ENCODE results near the gene SLC25A21. TPM values are rescaled to one million over a fixed set of nuclear protein-coding genes. Genes with fewer than 3 reads are reported as not detected.

SLC25A21 gene
- total RNA-seq, 1 experiment from 2014 or later: 7.1 TPM

DNA sequence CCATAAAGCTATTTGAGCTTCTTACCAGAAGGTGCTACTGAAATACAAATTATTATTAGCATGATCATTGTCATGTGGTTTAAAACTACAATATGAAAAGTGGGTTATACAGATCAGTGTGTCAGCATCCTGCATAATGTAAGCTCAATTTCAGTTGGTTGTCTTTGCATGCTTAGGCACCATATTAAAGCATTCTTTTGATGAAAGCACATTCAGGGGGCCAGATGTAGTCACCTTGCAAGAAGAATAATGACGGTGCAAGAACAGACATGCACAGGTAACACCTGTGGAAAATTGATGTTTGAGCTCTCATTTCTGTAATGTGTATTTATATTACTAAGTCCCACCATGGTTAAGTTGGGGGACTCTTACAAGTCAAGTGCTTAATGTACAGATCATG, 386.9 kb downstream of the SLC25A21 start:
- peaks cover 3 to 10% of the 10 kb centered on the region in 2 experiments; a peak in 4 of 5 replicates for H3K9me3 Mint-ChIP-seq
- H3T11ph ChIP-seq (ENCODE audit: low read length): no peak overlapping the region
- no peak for DNase-seq

More for the DNA sequence above, 386.9 kb downstream of the SLC25A21 start:
- H3K36me3 Mint-ChIP-seq (ENCODE audit: insufficient read depth in 1 of 3, low read depth in 3 of 3): peaks cover 0 to 13% (median 0%) of the 10 kb centered on the region in 3 experiments; a peak in 3 of 7 replicates
- no peak overlapping the region for H3K23ac ChIP-seq (ENCODE audit: insufficient read length, low read depth, low read length)
- H2BK120ac ChIP-seq (ENCODE audit: low read depth, low read length, poor library complexity, severe bottlenecking): no peak overlapping the region
- no CpG with 5 or more reads among the region's 1 CpG for WGBS (ENCODE audit: extremely low coverage, insufficient read length, low lambda C conversion rate)
- H3K4ac ChIP-seq (ENCODE audit: low read depth, low read length): no peak overlapping the region
- no peaks in the 10 kb centered on the region for H3K79me1 ChIP-seq (ENCODE audit: insufficient read depth, low read depth, low read length, poor library complexity, severe bottlenecking)
- H3K27me3 Mint-ChIP-seq (ENCODE audit: low read depth): no peaks in the 10 kb centered on the region; the same call in 1 of the 2 replicates
- no peak overlapping the region for H2AK5ac ChIP-seq (ENCODE audit: insufficient read length, low read length)
- no peak overlapping the region for H3K56ac ChIP-seq (ENCODE audit: insufficient read length, low read depth, low read length)
- H3K4me2 ChIP-seq (ENCODE audit: insufficient read depth, insufficient read length, low read length): no peak overlapping the region
- H3K4me3 Mint-ChIP-seq: no peak overlapping the region
- no peaks in the 10 kb centered on the region for H3K9me3 ChIP-seq (ENCODE audit: control insufficient read depth, low read depth, low read length)
- H3K9ac ChIP-seq (ENCODE audit: extremely low read depth, insufficient read length, low read length): no peak overlapping the region
- H4K91ac ChIP-seq (ENCODE audit: insufficient read length, low read depth, low read length): no peak overlapping the region
- H2BK20ac ChIP-seq (ENCODE audit: low read depth, low read length, poor library complexity, severe bottlenecking): no peak overlapping the region
- H4K8ac ChIP-seq (replicated peaks; ENCODE audit: insufficient read length, low read depth, low read length): no peak overlapping the region
- no peak overlapping the region for H2BK5ac ChIP-seq (ENCODE audit: insufficient read length, low read length)
- TF ChIP-seq, protein P1, sequence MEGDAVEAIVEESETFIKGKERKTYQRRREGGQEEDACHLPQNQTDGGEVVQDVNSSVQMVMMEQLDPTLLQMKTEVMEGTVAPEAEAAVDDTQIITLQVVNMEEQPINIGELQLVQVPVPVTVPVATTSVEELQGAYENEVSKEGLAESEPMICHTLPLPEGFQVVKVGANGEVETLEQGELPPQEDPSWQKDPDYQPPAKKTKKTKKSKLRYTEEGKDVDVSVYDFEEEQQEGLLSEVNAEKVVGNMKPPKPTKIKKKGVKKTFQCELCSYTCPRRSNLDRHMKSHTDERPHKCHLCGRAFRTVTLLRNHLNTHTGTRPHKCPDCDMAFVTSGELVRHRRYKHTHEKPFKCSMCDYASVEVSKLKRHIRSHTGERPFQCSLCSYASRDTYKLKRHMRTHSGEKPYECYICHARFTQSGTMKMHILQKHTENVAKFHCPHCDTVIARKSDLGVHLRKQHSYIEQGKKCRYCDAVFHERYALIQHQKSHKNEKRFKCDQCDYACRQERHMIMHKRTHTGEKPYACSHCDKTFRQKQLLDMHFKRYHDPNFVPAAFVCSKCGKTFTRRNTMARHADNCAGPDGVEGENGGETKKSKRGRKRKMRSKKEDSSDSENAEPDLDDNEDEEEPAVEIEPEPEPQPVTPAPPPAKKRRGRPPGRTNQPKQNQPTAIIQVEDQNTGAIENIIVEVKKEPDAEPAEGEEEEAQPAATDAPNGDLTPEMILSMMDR (conservative IDR thresholded peaks at IDR 0.05): no peak
- H3K27ac ChIP-seq (ENCODE audit: insufficient read length, low read depth, low read length): no peak overlapping the region
- H2BK12ac ChIP-seq (ENCODE audit: insufficient read length, low read depth, low read length): no peak overlapping the region
- H3K23me2 ChIP-seq (ENCODE audit: insufficient read length, low read depth, low read length, poor library complexity, severe bottlenecking): no peaks in the 10 kb centered on the region
- H4K20me1 ChIP-seq (ENCODE audit: control insufficient read depth, insufficient read depth, insufficient read length): no peaks in the 10 kb centered on the region
- H3K4me1 Mint-ChIP-seq: no peaks in the 10 kb centered on the region
- no peaks in the 10 kb centered on the region for H3K4me1 ChIP-seq (ENCODE audit: insufficient read depth, low read length)
- no peak overlapping the region for H3K18ac ChIP-seq (ENCODE audit: insufficient read length, low read depth, low read length)
- H2BK15ac ChIP-seq (ENCODE audit: low read depth, low read length): no peak overlapping the region
- no peak overlapping the region for H2AFZ ChIP-seq (ENCODE audit: low read length)
- no peak overlapping the region for H4K5ac ChIP-seq (ENCODE audit: insufficient read length, low read depth, low read length)
- H3K27me3 ChIP-seq (ENCODE audit: insufficient read depth, low read length): no peaks in the 10 kb centered on the region
- H3K27ac Mint-ChIP-seq: no peak overlapping the region
- no peak overlapping the region for H3K14ac ChIP-seq (ENCODE audit: insufficient read depth, low read length)
- no peaks in the 10 kb centered on the region for H3K79me2 ChIP-seq (ENCODE audit: insufficient read depth, low read length)

All from H9 (cell line).